ENCODE data around the gene NRK. TPM values are rescaled to one million over a fixed set of nuclear protein-coding genes. Genes with fewer than 3 reads are reported as not detected.

The NRK gene
- total and polyA plus RNA-seq, 9 of the 15 experiments (the other 6 are each of a cell fraction or from before 2014, with no cell fraction given) = 0.07 TPM; not detected in 8

DNA sequence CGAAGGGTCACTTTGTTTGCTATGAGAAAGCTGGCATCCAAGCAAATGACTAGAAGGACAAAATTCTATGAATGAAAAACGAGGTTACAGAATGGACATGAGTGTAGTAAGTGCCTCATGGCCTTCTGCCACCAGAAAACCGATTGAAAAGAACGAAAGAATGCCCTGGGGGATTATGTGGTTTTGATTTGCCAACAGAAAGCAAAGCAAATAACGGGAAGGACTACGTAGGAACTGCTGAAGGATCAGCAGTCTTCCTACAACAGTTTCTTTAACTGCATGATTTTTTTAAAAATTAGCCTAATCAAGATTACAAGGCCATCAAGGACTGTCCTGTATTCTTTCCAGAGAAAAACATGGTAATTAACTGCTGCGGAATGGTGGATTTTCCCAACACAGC, 50.6 kb downstream of the NRK start:
- in situ Hi-C loops (cut with MboI) = no loop called here
- Histone ChIP-seq H3K9me1 (ENCODE audit: control insufficient read depth, insufficient read depth, low read length) (no peaks in the 10 kb centered on the region), H3K4me2 (ENCODE audit: insufficient read depth, low read length) (no peak overlapping the region), H3K4me3 (no peak overlapping the region), H3K36me3 (ENCODE audit: control insufficient read depth, insufficient read depth, low read length) (no peaks in the 10 kb centered on the region), H2AFZ (ENCODE audit: low read depth, low read length) (no peak overlapping the region), H3K27me3 (ENCODE audit: control insufficient read depth in 2 of 2, insufficient read depth in 2 of 2, low read length in 2 of 2) (no peaks in the 10 kb centered on the region), H3K9ac (ENCODE audit: insufficient read depth in 1 of 2, low read depth in 2 of 2, low read length in 2 of 2) (no peak overlapping the region), H4K20me1 (replicated peaks; ENCODE audit: control insufficient read depth, insufficient read depth, low read length) (no peaks in the 10 kb centered on the region), H3K4me1 (replicated peaks in 1 of 2; ENCODE audit: control insufficient read depth in 2 of 2, insufficient read depth in 2 of 2, low read length in 2 of 2) (no peaks in the 10 kb centered on the region), H3K27ac (ENCODE audit: extremely low read depth, low read depth, low read length) (no peak overlapping the region), H3K79me2 (ENCODE audit: control insufficient read depth, insufficient read depth, low read length) (no peaks in the 10 kb centered on the region), H3K9me3 (replicated peaks; ENCODE audit: control insufficient read depth, insufficient read depth, low read depth, low read length) (no peaks in the 10 kb centered on the region)
- BruUV-seq (replicated peaks) = no TSS peak
- FAIRE-seq = no peak
- ATAC-seq = no peak
- CTCF ChIA-PET (ENCODE audit: low intra/inter-chr PET ratio) = no interaction called here
- intact Hi-C loops (cut with micrococcal nuclease) = no loop called here
- no peak for TF ChIP-seq GATAD2A (IDR thresholded peaks at IDR 0.05)
- no peak for DNase-seq (ENCODE audit: extremely low read depth in 1 of 4, low spot score in 3 of 4)
- 0% methylated on average over 7 of the region's 7 CpGs for WGBS (ENCODE audit: insufficient coverage, low coverage, missing lambda C conversion rate)
- POLR2A ChIA-PET = no interaction called here

DNA sequence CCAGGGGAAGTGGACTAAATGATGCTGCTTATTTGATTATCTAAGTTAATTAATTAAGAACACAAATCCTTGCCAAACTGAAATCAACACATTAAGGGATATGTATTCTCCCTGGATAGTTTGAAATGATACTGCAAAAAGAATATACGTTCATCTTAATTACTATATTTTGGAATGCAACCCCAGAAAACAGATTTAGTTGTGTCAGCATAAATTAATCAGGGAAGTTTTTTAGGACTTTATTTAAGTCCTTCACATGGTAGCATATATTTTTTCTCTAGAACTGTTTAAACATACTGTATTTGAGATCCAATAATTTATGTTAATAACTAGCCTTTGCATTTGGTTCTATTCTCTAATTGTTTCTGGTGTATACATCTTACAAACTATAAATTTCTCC, 52.5 kb downstream of the NRK start:
- ChIA-PET POLR2A (no interaction called here), CTCF (ENCODE audit: low intra/inter-chr PET ratio) (no interaction called here)
- DNase-seq (ENCODE audit: extremely low read depth in 1 of 4, low spot score in 3 of 4) (no peak), FAIRE-seq (no peak), ATAC-seq (no peak)
- H3K79me2 ChIP-seq (ENCODE audit: control insufficient read depth, insufficient read depth, low read length) = no peaks in the 10 kb centered on the region
- H4K20me1 ChIP-seq (replicated peaks; ENCODE audit: control insufficient read depth, insufficient read depth, low read length) = no peaks in the 10 kb centered on the region
- no peak overlapping the region for H2AFZ ChIP-seq (ENCODE audit: low read depth, low read length)
- in situ Hi-C loops (cut with MboI) = no loop called here
- H3K4me3 ChIP-seq = no peak overlapping the region
- BruUV-seq (replicated peaks) = no TSS peak
- WGBS (ENCODE audit: insufficient coverage, low coverage, missing lambda C conversion rate) = 0% methylated on average over 1 of the region's 1 CpG
- no peaks in the 10 kb centered on the region for H3K36me3 ChIP-seq (ENCODE audit: control insufficient read depth, insufficient read depth, low read length)
- H3K27ac ChIP-seq (ENCODE audit: extremely low read depth, low read depth, low read length) = no peak overlapping the region
- H3K4me1 ChIP-seq (replicated peaks in 1 of 2; ENCODE audit: control insufficient read depth in 2 of 2, insufficient read depth in 2 of 2, low read length in 2 of 2) = no peaks in the 10 kb centered on the region
- no peaks in the 10 kb centered on the region for H3K9me3 ChIP-seq (replicated peaks; ENCODE audit: control insufficient read depth, insufficient read depth, low read depth, low read length)
- no peaks in the 10 kb centered on the region for H3K9me1 ChIP-seq (ENCODE audit: control insufficient read depth, insufficient read depth, low read length)
- H3K27me3 ChIP-seq (ENCODE audit: control insufficient read depth in 2 of 2, insufficient read depth in 2 of 2, low read length in 2 of 2) = no peaks in the 10 kb centered on the region
- TF ChIP-seq MAFF (IDR thresholded peaks at IDR 0.05; ENCODE audit: low read length) (peak; percentile 38; the same call in 1 of the 2 replicates), KHSRP (IDR thresholded peaks at IDR 0.05) (no peak), ZC3H8 (IDR thresholded peaks at IDR 0.05) (no peak), MAFK (IDR thresholded peaks at IDR 0.05; ENCODE audit: low read length) (peak; percentile 58), ZFP30 (CRISPR knock-in tag; IDR thresholded peaks at IDR 0.05; ENCODE audit: borderline replicate concordance) (no peak), BCOR (IDR thresholded peaks at IDR 0.05) (no peak), GABPA (tag; conservative IDR thresholded peaks at IDR 0.05; ENCODE audit: low read depth) (no peak), ZNF174 (CRISPR knock-in tag; IDR thresholded peaks at IDR 0.05) (no peak), MXI1 (IDR thresholded peaks at IDR 0.05; ENCODE audit: low read depth, low read length) (no peak), MIER1 (IDR thresholded peaks at IDR 0.05; ENCODE audit: low read depth) (no peak), ZNF316 (IDR thresholded peaks at IDR 0.05) (peak; percentile 72)
- TF ChIP-seq, protein P1, sequence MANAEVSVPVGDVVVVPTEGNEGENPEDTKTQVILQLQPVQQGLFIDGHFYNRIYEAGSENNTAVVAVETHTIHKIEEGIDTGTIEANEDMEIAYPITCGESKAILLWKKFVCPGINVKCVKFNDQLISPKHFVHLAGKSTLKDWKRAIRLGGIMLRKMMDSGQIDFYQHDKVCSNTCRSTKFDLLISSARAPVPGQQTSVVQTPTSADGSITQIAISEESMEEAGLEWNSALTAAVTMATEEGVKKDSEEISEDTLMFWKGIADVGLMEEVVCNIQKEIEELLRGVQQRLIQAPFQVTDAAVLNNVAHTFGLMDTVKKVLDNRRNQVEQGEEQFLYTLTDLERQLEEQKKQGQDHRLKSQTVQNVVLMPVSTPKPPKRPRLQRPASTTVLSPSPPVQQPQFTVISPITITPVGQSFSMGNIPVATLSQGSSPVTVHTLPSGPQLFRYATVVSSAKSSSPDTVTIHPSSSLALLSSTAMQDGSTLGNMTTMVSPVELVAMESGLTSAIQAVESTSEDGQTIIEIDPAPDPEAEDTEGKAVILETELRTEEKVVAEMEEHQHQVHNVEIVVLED (CRISPR knock-in tag; IDR thresholded peaks at IDR 0.05) = no peak
- no peak overlapping the region for H3K4me2 ChIP-seq (ENCODE audit: insufficient read depth, low read length)
- no peak overlapping the region for H3K9ac ChIP-seq (ENCODE audit: insufficient read depth in 1 of 2, low read depth in 2 of 2, low read length in 2 of 2)
- intact Hi-C loops (cut with micrococcal nuclease) = no loop called here

Measured in K562 (cell line).